Ishikawa (cell line): ENCODE measurements around the gene LEKR1.

Experiments
- CEBPB ChIP-seq: IDR thresholded peaks from 2 replicates; pipeline ENCODE4 v1.6.1; 2012
- CREB1 ChIP-seq: IDR thresholded peaks from 2 replicates; pipeline ENCODE4 v1.6.1; 2012; ENCODE audit warnings: low read depth
- EGR1 ChIP-seq: IDR thresholded peaks from 2 replicates; pipeline ENCODE4 v1.6.1; 2012
- EP300 ChIP-seq: IDR thresholded peaks from 2 replicates; pipeline ENCODE4 v1.6.1; 2012; ENCODE audit warnings: borderline replicate concordance
- FOXM1 ChIP-seq: IDR thresholded peaks from 2 replicates; pipeline ENCODE4 v1.6.1; 2012; ENCODE audit warnings: low read depth, borderline replicate concordance
- NFIC ChIP-seq: IDR thresholded peaks from 2 replicates; pipeline ENCODE4 v1.6.1; 2012
- RAD21 ChIP-seq: IDR thresholded peaks from 2 replicates; pipeline ENCODE4 v1.6.1; 2012; ENCODE audit warnings: low read depth
- TAF1 ChIP-seq: IDR thresholded peaks from 2 replicates; pipeline ENCODE4 v1.6.1; 2012; ENCODE audit warnings: low read depth, mild to moderate bottlenecking
- TCF12 ChIP-seq: IDR thresholded peaks from 2 replicates; pipeline ENCODE4 v1.6.1; 2012; ENCODE audit warnings: low read depth
- TEAD4 ChIP-seq: IDR thresholded peaks from 2 replicates; pipeline ENCODE4 v1.6.1; 2012
- YY1 ChIP-seq: IDR thresholded peaks from 2 replicates; pipeline ENCODE4 v1.6.1; 2012; ENCODE audit warnings: low read depth
- ZBTB7A ChIP-seq: IDR thresholded peaks from 2 replicates; pipeline ENCODE4 v1.6.1; 2012; ENCODE audit warnings: low read depth
- TF ChIP-seq, protein P1 (sequence below): IDR thresholded peaks from 2 replicates; pipeline ENCODE4 v1.6.1; 2012
- TF ChIP-seq, protein P2 (sequence below): IDR thresholded peaks from 2 replicates; pipeline ENCODE4 v1.6.1; 2012; ENCODE audit warnings: low read depth, mild to moderate bottlenecking
- TF ChIP-seq, protein P3 (sequence below): IDR thresholded peaks from 2 replicates; pipeline ENCODE4 v1.6.1; 2012

LEKR1 gene

DNA sequence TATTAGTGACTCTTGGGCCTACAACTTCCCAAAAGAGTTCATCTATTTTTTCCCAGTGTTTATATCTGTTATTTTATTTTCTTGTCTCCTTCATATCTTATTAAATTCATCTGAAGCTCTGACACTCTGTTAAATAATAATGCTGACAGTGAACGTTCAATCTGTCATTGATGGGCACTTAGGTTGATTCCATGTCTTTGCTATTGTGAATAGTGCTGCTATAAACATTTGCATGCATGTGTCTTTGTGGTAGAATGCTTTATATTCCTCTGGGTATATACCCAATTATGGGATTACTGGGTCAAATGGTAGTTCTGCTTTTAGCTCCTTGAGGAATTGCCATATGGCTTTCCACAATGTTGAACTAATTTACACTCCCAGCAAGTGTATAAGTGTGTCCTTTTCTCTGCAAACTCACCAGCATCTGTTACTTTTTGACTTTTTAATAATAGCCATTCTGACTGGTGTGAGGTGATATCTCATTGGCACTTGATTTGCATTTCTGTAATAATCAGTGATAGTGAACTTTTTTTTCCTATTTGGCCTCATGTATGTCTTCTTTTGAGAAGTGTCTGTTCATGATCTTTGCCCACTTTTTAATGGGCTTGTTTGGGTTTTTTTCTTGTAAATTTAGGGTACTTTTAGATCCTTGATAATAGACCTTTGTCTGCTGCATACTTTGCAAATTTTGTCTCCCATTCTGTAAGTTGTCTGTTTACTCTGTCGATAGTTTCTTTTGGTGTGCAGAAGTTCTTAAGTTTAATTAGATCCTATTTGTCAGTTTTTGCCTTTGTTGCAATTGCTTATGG lies 122.5 kb downstream of the LEKR1 start:
- TF ChIP-seq CREB1: no peak
- no peak for TF ChIP-seq NFIC
- no peak for TF ChIP-seq TEAD4
- no peak for TF ChIP-seq EP300
- TF ChIP-seq TAF1: no peak
- no peak for TF ChIP-seq ZBTB7A
- TF ChIP-seq, protein P1, sequence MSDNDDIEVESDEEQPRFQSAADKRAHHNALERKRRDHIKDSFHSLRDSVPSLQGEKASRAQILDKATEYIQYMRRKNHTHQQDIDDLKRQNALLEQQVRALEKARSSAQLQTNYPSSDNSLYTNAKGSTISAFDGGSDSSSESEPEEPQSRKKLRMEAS: no peak
- TF ChIP-seq, protein P2, sequence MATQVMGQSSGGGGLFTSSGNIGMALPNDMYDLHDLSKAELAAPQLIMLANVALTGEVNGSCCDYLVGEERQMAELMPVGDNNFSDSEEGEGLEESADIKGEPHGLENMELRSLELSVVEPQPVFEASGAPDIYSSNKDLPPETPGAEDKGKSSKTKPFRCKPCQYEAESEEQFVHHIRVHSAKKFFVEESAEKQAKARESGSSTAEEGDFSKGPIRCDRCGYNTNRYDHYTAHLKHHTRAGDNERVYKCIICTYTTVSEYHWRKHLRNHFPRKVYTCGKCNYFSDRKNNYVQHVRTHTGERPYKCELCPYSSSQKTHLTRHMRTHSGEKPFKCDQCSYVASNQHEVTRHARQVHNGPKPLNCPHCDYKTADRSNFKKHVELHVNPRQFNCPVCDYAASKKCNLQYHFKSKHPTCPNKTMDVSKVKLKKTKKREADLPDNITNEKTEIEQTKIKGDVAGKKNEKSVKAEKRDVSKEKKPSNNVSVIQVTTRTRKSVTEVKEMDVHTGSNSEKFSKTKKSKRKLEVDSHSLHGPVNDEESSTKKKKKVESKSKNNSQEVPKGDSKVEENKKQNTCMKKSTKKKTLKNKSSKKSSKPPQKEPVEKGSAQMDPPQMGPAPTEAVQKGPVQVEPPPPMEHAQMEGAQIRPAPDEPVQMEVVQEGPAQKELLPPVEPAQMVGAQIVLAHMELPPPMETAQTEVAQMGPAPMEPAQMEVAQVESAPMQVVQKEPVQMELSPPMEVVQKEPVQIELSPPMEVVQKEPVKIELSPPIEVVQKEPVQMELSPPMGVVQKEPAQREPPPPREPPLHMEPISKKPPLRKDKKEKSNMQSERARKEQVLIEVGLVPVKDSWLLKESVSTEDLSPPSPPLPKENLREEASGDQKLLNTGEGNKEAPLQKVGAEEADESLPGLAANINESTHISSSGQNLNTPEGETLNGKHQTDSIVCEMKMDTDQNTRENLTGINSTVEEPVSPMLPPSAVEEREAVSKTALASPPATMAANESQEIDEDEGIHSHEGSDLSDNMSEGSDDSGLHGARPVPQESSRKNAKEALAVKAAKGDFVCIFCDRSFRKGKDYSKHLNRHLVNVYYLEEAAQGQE: no peak

DNA sequence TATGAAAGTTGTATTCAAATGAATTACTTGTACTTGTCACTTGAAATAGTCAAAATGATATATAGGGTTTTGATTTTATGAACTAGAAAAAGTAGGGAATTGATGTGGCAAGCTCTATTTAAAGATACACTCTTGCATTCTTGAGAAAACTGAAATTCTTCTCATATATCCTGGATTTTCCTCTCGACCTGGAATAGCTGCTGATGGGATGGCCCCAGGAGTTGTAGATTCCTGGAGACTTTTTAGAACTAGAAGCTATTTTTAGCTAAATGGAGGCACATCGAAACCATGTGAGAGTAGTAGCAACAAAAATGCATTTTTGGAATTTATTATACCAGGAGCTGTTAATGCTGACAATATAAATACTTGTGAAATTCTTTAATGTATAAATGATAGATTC lies 125.9 kb downstream of the LEKR1 start:
- TF ChIP-seq TAF1: no peak
- TF ChIP-seq, protein P3, sequence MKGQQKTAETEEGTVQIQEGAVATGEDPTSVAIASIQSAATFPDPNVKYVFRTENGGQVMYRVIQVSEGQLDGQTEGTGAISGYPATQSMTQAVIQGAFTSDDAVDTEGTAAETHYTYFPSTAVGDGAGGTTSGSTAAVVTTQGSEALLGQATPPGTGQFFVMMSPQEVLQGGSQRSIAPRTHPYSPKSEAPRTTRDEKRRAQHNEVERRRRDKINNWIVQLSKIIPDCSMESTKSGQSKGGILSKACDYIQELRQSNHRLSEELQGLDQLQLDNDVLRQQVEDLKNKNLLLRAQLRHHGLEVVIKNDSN: no peak
- no peak for TF ChIP-seq CEBPB
- no peak for TF ChIP-seq YY1
- TF ChIP-seq, protein P2: no peak
- TF ChIP-seq CREB1: no peak
- TF ChIP-seq EGR1: no peak
- TF ChIP-seq EP300: no peak
- TF ChIP-seq TCF12: no peak
- no peak for TF ChIP-seq TEAD4
- no peak for TF ChIP-seq ZBTB7A
- TF ChIP-seq RAD21: no peak
- TF ChIP-seq, protein P1: no peak
- TF ChIP-seq FOXM1: no peak
- TF ChIP-seq NFIC: no peak

DNA sequence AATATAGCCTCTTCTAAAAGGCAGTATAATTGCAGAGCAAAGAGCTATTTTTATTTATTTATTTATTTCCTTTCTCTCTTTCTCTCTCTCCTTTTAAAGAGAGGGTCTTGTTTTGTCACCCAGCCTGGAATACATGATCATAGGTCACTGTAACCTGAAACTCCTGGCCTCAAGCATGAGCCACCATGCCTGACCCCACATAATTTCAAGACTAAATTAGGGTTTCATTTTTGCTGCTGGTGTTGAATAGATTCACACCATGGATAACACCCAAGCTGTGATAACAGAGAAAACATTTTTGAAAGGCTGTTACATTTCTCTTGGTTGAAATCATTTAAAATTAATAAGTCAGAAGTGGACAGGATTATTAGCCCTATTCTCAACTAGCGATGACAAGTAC lies 131.6 kb downstream of the LEKR1 start:
- TF ChIP-seq, protein P3: no peak
- TF ChIP-seq ZBTB7A (no peak), TEAD4 (no peak), CREB1 (no peak), RAD21 (no peak), FOXM1 (no peak), EGR1 (no peak), CEBPB (no peak), NFIC (no peak), TAF1 (no peak), YY1 (no peak), EP300 (no peak), TCF12 (no peak)
- TF ChIP-seq, protein P1: no peak
- TF ChIP-seq, protein P2: no peak

DNA sequence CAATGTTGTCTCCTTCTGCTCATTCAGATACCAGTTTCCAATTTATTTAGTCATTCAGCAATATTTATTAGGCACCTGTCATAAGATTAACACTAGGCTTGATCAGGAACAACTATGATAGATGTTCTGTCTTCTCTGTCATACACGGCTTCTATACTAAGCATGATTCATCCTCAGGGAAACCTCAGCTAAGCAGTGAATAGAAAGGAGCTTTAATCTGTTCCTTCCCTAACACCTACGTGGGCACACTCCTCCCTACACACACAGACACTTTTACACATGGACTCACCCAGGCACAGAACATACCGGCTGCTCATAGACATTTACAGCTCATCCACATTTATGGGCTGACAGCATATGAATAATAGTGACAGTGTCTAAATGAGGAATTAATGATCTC lies 136.9 kb downstream of the LEKR1 start:
- TF ChIP-seq CEBPB (no peak), FOXM1 (no peak), RAD21 (no peak)
